SU-DHL-6 (cell line): Measurements from ENCODE around the gene RGR.

Source experiments
- EZH2phosphoT487 ChIP-seq: fragments of 200-600 bp; sonication (generic), shearing (Covaris generic); conservative IDR thresholded peaks from 2 replicates; pipeline ENCODE4 v1.6.1; 2018; ENCODE audit warnings: mild to moderate bottlenecking, antibody characterized with exemption, low read length, moderate library complexity, mixed read lengths
- TF ChIP-seq, protein P1 (sequence below): fragments of 200-600 bp; sonication (generic); IDR thresholded peaks from one replicate; pipeline ENCODE4 v1.5.1; 2017; ENCODE audit warnings: antibody characterized with exemption, mild to moderate bottlenecking, low read length, moderate library complexity; ENCODE audit not compliant: insufficient read depth, poor library complexity, severe bottlenecking

DNA sequence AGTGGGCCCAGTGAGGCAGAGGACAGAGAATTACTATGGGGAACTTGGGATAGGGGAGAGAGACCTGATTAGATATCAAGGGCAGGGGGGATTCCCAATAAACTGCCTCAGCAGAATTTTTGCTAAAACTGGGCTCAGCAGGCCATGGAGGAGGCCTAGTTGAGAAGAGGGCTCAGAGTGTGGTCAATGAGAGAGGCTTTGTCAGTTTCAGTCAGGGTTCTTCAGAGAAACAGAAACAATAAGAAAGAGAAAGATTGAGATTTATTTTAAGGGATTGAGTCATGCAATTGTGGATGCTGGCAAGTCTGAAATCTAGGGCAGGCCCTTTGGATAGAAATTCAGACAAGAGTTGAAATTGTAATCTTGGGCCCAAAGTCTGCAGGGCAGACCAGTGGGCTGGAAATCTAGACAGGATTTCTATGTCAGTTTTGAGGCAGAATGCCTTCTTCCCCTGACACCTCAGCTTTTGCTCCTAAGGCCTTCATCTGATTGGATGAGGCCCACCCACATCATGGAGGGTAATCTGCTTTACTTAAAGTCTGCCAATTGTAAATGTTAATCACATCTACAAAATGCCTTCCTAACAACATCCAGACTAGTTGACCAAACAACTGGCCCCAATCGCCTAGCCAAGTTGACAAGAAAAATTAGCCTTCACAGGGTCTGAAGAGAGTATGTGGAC lies 50.1 kb downstream of the RGR start:
- TF ChIP-seq, protein P1, sequence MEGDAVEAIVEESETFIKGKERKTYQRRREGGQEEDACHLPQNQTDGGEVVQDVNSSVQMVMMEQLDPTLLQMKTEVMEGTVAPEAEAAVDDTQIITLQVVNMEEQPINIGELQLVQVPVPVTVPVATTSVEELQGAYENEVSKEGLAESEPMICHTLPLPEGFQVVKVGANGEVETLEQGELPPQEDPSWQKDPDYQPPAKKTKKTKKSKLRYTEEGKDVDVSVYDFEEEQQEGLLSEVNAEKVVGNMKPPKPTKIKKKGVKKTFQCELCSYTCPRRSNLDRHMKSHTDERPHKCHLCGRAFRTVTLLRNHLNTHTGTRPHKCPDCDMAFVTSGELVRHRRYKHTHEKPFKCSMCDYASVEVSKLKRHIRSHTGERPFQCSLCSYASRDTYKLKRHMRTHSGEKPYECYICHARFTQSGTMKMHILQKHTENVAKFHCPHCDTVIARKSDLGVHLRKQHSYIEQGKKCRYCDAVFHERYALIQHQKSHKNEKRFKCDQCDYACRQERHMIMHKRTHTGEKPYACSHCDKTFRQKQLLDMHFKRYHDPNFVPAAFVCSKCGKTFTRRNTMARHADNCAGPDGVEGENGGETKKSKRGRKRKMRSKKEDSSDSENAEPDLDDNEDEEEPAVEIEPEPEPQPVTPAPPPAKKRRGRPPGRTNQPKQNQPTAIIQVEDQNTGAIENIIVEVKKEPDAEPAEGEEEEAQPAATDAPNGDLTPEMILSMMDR = no peak
- TF ChIP-seq EZH2phosphoT487 = no peak
